Activated T-cell treated with anti-CD3 and anti-CD28 coated beads for 1 hour (primary cell): Measurements from ENCODE around the gene LRRN4.

ENCODE experiments used
- DNase-seq: peaks from one replicate; pipeline ENCODE4 v3.0.0-alpha.2; 2020; ENCODE audit warnings: low read depth

LRRN4 gene

DNA sequence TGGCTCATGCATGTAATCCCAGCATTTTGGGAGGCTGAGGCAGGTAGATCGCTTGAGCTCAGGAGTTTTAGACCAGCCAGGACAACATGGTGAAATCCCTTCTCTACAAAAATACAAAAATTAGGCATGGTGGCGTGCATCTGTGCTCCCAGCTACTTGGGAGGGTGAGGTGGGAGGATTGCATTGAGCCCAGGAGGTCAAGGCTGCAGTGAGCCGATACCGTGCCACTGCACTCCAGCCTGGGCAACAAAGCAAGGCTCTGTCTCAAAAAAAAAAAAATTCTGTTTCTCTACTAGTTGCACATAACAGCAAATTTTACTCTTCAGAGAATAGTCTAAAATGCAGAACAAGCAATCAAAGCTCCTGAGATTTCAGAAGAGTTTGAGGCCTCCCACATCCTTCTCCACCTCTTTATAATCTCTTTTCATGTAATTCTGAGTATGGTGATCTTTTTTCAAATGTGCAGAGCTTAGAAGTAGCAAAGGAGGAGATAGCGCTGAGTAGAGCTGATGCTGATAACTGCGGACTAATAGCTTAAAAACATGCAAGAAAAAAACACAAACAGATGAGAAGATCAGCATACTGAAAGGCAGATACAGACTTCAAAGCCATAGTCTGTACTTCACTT lies 23.3 kb downstream of the LRRN4 start:
- DNase-seq, result no peak

- no peak for DNase-seq
Measured at GRCh38 chr20:6029538-6029937, 24.3 kb downstream of the LRRN4 start.

GRCh38 chr20:6028818-6029217 lies 25.0 kb downstream of the LRRN4 start:
- DNase-seq, result no peak

DNA sequence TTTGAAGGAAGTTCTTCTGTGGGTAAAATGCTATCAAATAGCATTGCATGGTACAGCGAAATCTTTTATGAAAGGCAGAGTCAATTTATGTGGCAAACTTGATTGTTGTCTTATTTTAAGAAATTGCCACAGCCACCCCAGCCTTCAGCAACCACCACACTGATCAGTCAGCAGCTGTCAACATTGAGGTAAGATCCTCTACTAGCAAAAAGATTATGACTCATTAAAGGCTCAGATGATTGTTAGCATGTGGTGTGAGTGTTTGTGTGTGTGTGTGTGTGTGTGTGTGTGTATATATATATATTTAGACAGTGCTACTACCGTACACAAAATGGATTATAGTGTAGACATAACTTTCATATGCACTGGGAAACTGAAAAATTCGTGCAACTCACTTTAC lies 27.8 kb downstream of the LRRN4 start:
- no peak for DNase-seq

DNA sequence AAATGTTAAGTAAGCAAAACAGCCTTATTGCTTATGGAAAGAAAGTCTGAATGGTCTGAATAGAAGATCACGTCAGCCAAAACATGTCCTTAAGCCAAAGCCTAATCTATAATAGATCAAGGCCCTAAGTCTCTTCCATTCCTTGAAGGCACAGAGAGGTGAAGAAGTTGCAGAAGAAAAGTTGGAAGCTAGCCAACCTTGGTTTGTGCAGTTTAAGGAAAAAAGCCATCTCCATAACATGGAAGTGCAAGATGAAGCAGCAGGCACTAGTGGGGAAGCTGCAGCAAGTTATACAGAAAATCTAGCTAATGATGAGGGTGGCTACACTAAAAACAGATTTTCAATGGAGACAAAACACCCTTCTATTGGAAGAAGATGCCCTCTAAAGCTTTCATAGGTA lies 29.1 kb downstream of the LRRN4 start:
- no peak for DNase-seq

DNA sequence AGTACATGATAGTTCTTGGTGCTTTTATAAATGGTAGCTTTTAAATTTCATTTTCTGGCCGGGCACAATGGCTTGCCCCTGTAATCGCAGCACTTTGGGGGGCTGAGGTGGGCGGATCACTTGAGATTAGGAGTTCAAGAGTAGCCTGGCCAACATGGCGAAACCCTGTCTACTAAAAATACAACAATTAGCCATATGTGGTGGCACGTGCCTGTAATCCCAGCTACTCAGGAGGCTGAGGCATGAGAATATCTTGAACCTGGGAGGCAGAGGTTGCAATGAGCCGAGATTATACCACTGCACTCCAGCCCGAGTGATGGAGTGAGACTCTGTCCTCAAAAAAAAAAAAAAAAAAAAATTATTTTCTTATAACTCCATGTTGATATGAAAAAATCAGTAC lies 36.0 kb downstream of the LRRN4 start:
- no peak for DNase-seq

GRCh38 chr20:6017467-6017866 lies 36.4 kb downstream of the LRRN4 start:
- DNase-seq, result no peak

DNA sequence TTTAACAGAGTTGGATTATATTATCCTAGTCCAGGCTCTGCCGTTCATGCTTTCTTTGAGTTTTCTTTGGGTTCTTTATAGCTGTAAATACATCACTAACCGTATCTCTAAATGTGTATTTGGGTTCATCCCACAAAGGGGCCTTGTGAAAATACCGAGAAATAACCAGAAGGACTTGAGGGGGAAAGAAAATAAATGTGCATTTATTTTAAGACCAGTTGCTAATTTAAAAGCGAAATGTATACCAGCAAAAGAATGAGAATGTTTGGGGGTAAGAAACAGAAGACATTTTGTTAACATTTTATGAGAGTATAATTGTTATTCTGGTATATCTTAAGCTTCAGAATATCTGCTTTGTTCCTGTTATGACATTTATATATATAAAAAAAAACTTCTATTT lies 38.9 kb downstream of the LRRN4 start:
- DNase-seq, result no peak

DNA sequence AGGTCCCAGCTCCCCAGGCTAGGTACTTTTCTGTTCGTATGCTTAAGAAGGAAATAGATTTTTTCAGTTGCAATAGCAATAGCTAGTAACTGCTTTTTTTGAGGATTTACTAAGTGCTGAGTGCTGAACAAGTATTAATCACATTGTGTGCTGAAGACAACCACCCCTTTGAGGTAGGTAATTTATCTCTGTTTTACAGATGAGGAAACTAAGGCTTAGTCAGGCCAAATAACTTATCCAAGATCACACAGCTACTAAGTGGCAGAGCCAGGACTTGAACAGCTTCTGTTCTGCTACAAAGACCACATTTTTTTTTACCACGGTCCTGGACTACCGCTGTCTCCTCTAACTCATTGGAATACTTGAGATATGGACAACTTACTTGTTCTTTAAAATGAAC lies 39.8 kb downstream of the LRRN4 start:
- DNase-seq, result no peak

DNA sequence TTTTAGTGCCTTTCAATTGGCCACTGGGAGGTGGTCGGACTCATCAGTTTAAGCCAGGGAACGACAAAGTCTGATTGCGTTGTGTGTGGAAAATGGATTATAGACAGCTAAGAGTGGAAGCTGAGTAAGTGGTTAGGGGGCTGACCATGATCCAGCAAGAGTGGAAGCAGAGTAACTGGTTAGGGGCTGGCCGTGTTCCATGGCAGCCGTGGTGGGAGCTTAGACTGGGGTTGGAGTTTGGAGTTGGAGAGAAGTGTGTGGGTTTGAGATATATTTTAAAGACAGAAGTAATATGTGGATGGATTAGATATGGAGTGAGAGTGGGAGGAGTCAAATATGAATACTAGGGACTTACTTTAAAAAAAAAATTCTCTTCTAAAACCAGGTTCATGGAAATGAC lies 41.7 kb downstream of the LRRN4 start:
- DNase-seq, result no peak

GRCh38 chr20:6008254-6008653 lies 45.6 kb downstream of the LRRN4 start:
- no peak for DNase-seq

- DNase-seq, result no peak
Measured at GRCh38 chr20:6007529-6008103, 46.2 kb downstream of the LRRN4 start.

- no peak for DNase-seq
Measured at GRCh38 chr20:6007094-6007528, 46.7 kb downstream of the LRRN4 start.

GRCh38 chr20:6006603-6006949 lies 47.3 kb downstream of the LRRN4 start:
- DNase-seq, result no peak

- DNase-seq, result no peak
Measured at GRCh38 chr20:6000871-6001270, 53.0 kb downstream of the LRRN4 start.

DNA sequence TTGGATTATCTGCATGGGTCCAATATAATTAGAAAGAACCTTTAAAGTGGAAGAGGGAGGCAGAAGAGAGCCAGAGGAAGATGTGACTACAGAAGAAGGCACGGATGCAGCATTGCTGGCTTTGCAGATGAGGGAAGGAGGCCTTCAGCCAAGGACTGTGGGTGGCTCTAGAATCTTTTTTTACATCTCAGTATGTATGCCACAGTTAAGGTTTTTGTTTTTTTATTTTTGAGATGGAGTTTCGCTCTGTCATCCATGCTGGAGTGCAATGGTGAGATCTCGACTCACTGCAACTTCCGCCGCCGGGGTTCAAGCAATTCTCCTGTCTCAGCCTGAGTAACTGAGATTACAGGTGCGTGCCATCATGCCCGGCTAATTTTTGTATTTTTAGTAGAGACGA lies 54.1 kb downstream of the LRRN4 start:
- DNase-seq, result no peak

DNA sequence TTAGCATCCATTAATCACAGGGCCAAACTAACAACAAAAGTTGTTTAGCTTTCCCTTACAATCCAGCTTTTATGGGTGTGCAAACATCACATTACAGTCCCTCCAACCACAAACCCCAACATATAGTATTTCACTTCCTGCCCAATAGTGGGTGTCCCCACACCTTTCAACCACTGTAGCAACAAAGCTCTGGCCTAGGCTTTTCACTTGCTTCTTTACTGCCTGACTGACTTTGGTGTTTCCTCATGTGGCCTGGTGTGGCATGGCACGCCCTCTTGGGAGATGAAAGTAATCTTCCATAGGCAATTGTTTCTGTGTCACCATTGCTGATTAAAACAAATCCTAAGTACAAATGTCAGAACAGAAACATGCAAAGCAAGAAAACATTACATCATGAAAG lies 57.1 kb downstream of the LRRN4 start:
- DNase-seq, result peak; percentile 7

DNA sequence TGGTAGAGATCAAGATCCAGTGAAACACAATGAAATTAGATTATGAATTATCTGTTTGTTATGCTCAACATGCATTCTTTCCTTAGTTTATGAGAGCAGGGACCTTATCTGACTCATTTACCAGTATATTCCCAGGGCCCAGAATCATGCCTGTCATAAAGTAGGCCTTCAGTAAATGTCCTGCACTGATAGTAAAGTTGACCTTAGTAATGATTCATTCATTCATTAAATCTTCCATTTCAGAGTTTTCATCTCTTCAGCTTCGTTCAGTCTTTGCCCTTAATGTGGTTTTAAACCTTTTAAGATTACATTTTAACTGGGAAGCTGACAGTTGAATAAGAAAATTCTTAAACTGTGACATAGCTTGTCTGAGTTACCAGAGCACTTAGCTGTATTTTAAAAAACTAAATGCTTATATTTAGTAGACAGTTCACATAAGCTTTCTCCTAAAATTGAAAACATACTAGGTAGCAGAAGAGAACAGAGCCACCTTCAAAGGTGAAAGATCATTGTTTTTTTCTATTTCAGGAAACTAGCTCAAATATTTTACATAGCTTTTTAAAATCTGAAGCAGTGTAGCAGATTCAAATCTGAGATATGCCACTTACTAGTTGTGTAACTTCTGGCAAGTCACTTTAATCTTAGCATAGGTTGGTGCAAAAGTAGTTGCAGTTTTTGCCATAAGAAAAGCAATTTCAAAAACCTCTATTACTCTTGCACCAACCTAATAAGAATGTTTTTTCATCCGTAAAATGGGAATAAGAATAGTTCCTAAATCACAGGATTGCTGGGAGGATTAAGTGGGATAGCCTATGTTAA lies 62.0 kb downstream of the LRRN4 start:
- no peak for DNase-seq

DNA sequence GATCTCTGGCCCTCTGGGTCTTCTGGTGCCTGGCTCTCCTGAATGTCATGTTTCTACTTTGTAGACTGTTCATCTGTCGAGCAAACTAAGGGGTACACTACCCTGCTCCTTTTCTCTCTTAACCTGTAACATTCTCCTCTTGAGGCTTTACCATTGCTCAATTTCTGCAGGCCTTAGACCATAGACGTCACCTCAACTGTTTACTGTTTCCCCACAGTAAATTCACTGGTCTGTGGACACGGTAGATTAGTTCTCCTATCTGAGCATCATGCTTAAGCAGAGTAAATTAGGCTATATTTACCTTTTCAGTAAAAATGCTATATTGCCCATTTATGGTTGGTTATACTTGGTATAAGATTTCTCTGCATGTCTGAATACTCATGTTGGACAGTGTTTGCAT lies 62.9 kb downstream of the LRRN4 start:
- DNase-seq, result no peak
